SU-DHL-6 (cell line): Measurements from ENCODE around the gene NANOS3.

Source experiments
- CTCF ChIP-seq: fragments of 200-600 bp; sonication (generic); IDR thresholded peaks from one replicate; pipeline ENCODE4 v1.5.1; 2017; ENCODE audit warnings: antibody characterized with exemption, mild to moderate bottlenecking, low read length, moderate library complexity; ENCODE audit not compliant: insufficient read depth, poor library complexity, severe bottlenecking
- EZH2phosphoT487 ChIP-seq: fragments of 200-600 bp; sonication (generic), shearing (Covaris generic); conservative IDR thresholded peaks from 2 replicates; pipeline ENCODE4 v1.6.1; 2018; ENCODE audit warnings: mild to moderate bottlenecking, antibody characterized with exemption, low read length, moderate library complexity, mixed read lengths

- TF ChIP-seq CTCF: no peak
- TF ChIP-seq EZH2phosphoT487: no peak
Measured at GRCh38 chr19:13906521-13906904, 29.6 kb downstream of the NANOS3 start.
